WTC11 (cell line): ENCODE results near the gene STAMBPL1. TPM values are rescaled to one million over a fixed set of nuclear protein-coding genes. Genes with fewer than 3 reads are reported as not detected.

Experiments used
- ATAC-seq: fragments of 200-7000 bp; cut with Tn5 transposase; 2 replicates; pipeline ENCODE4 v1.10.0; 2021; ENCODE audit warnings: mild to moderate bottlenecking, moderate library complexity
- CTCF ChIA-PET: fragments of 300-600 bp; sonication (Branson Sonifier 250); formaldehyde crosslinking; loops from one replicate; lab custom pipeline; 2021; ENCODE audit warnings: antibody characterized with exemption; lab: Charles Lee
- POLR2A ChIA-PET: fragments of 350-600 bp; sonication (Branson Sonifier 250); formaldehyde crosslinking; loops from one replicate; lab custom pipeline; 2021; ENCODE audit warnings: antibody characterized with exemption; lab: Charles Lee
- DNase-seq: peaks from one replicate; pipeline ENCODE4 v3.0.0; 2021; ENCODE audit warnings: low spot score
- H3K27ac Mint-ChIP-seq: 2 replicates; pipeline ENCODE4 v1.8.0; 2021; ENCODE audit warnings: mixed read lengths
- H3K27me3 Mint-ChIP-seq: 2 replicates; pipeline ENCODE4 v1.8.0; 2021; ENCODE audit warnings: low read depth, mild to moderate bottlenecking, moderate library complexity, mixed read lengths
- H3K36me3 Mint-ChIP-seq: 2 replicates; pipeline ENCODE4 v1.8.0; 2021; ENCODE audit warnings: mixed read lengths
- H3K4me1 Mint-ChIP-seq: 2 replicates; pipeline ENCODE4 v1.8.0; 2022; ENCODE audit warnings: mixed read lengths
- H3K4me3 Mint-ChIP-seq: 2 replicates; pipeline ENCODE4 v1.8.0; 2021; ENCODE audit warnings: mild to moderate bottlenecking, moderate library complexity, mixed read lengths
- H3K9me3 Mint-ChIP-seq: 2 replicates; pipeline ENCODE4 v1.8.0; 2021; ENCODE audit warnings: mixed read lengths
- AFF4 ChIP-seq: sonication (generic); formaldehyde crosslinking; IDR thresholded peaks from 2 replicates; pipeline ENCODE4 v1.8.1; 2023; ENCODE audit warnings: mild to moderate bottlenecking, missing genetic modification reagents, borderline replicate concordance
- ATF2 ChIP-seq: sonication (generic); formaldehyde crosslinking; IDR thresholded peaks from 2 replicates; pipeline ENCODE4 v1.8.1; 2022; ENCODE audit warnings: low read depth, missing genetic modification reagents, borderline replicate concordance
- E2F1 ChIP-seq: sonication (generic); formaldehyde crosslinking; IDR thresholded peaks from 2 replicates; pipeline ENCODE4 v1.8.0; 2022; ENCODE audit warnings: mild to moderate bottlenecking, missing genetic modification reagents
- E2F5 ChIP-seq: sonication (generic); formaldehyde crosslinking; IDR thresholded peaks from 2 replicates; pipeline ENCODE4 v1.8.1; 2022; ENCODE audit warnings: mild to moderate bottlenecking, moderate library complexity, missing genetic modification reagents
- FOXJ3 ChIP-seq: sonication (generic); formaldehyde crosslinking; IDR thresholded peaks from 2 replicates; pipeline ENCODE4 v1.9.0; 2021; ENCODE audit warnings: missing genetic modification reagents, mild to moderate bottlenecking, borderline replicate concordance
- FOXK1 ChIP-seq: sonication (generic); formaldehyde crosslinking; IDR thresholded peaks from 2 replicates; pipeline ENCODE4 v1.8.0; 2022; ENCODE audit warnings: mild to moderate bottlenecking, moderate library complexity, missing genetic modification reagents
- FOXP1 ChIP-seq: sonication (generic); formaldehyde crosslinking; IDR thresholded peaks from 2 replicates; pipeline ENCODE4 v1.8.0; 2022; ENCODE audit warnings: missing genetic modification reagents, mild to moderate bottlenecking, moderate library complexity, borderline replicate concordance
- GRHL2 ChIP-seq: fragments of 250-450 bp; sonication (Bioruptor Pico); IDR thresholded peaks from 2 replicates; pipeline ENCODE4 v1.8.0; 2022; ENCODE audit warnings: mild to moderate bottlenecking, moderate library complexity; ENCODE audit not compliant: insufficient replicate concordance, severe bottlenecking
- HMGXB4 ChIP-seq: sonication (generic); formaldehyde crosslinking; IDR thresholded peaks from 2 replicates; pipeline ENCODE4 v1.8.1; 2023; ENCODE audit warnings: mild to moderate bottlenecking, moderate library complexity, missing genetic modification reagents
- NFE2L1 ChIP-seq: sonication (generic); formaldehyde crosslinking; IDR thresholded peaks from 2 replicates; pipeline ENCODE4 v1.8.1; 2023; ENCODE audit warnings: missing genetic modification reagents
- NFYB ChIP-seq: sonication (generic); formaldehyde crosslinking; conservative IDR thresholded peaks from 2 replicates; pipeline ENCODE4 v1.8.0; 2022; ENCODE audit warnings: low read depth, missing genetic modification reagents
- RORB ChIP-seq: fragments of 250-450 bp; sonication (Bioruptor Pico); IDR thresholded peaks from 2 replicates; pipeline ENCODE4 v1.9.0; 2021; ENCODE audit warnings: mild to moderate bottlenecking
- SMAD3 ChIP-seq: sonication (generic); formaldehyde crosslinking; IDR thresholded peaks from 2 replicates; pipeline ENCODE4 v1.8.0; 2022; ENCODE audit warnings: missing genetic modification reagents, mild to moderate bottlenecking, borderline replicate concordance
- TCF7 ChIP-seq: sonication (generic); formaldehyde crosslinking; IDR thresholded peaks from 2 replicates; pipeline ENCODE4 v1.8.0; 2022; ENCODE audit warnings: mild to moderate bottlenecking, low read depth, missing genetic modification reagents, moderate library complexity
- ZNF138 ChIP-seq: sonication (generic); formaldehyde crosslinking; conservative IDR thresholded peaks from 2 replicates; pipeline ENCODE4 v1.8.1; 2022; ENCODE audit warnings: mild to moderate bottlenecking, moderate library complexity, missing genetic modification reagents
- ZNF416 ChIP-seq: fragments of 250-450 bp; sonication (Bioruptor Pico); IDR thresholded peaks from 2 replicates; pipeline ENCODE4 v1.9.0; 2021; ENCODE audit warnings: mild to moderate bottlenecking, inconsistent platforms
- ZNF532 ChIP-seq: fragments of 250-450 bp; sonication (Bioruptor Pico); IDR thresholded peaks from 2 replicates; pipeline ENCODE4 v1.9.0; 2021; ENCODE audit warnings: mild to moderate bottlenecking, borderline replicate concordance
- total RNA-seq: library from RNA; stranded (reverse); gene quantifications from 3 replicates; pipeline ENCODE4 v1.2.3, GENCODE V29; 2021

Gene STAMBPL1
- total RNA-seq, 1 experiment from 2014 or later, result 3.9 TPM

GRCh38 chr10:88901206-88901983 lies 21.4 kb downstream of the STAMBPL1 start (continued):
- no peak for TF ChIP-seq AFF4

GRCh38 chr10:88901984-88902789 lies 22.1 kb downstream of the STAMBPL1 start:
- ATAC-seq (no peak), DNase-seq (no peak)
- POLR2A ChIA-PET, result interaction anchor here (1.1 kb wide), 1 partner anchor 22 kb away, joined by 5 read pairs; the partner anchor contains the start of gene STAMBPL1
- CTCF ChIA-PET, result interaction anchor here (0.6 to 0.7 kb wide), 2 partner anchors 26 to 174 kb away, joined by 3 to 4 read pairs; no protein-coding TSS in a partner anchor
- TF ChIP-seq ATF2 (CRISPR knock-in tag), result no peak
- no peak for TF ChIP-seq NFE2L1 (CRISPR knock-in tag)
- no peak for TF ChIP-seq ZNF532 (CRISPR knock-in tag)
- no peak for TF ChIP-seq E2F5 (CRISPR knock-in tag)
- no peak for TF ChIP-seq ZNF416 (CRISPR knock-in tag)
- TF ChIP-seq E2F1, result no peak
- H3K36me3 Mint-ChIP-seq, result peaks cover 5% of the 10 kb centered on the region; the same call in 1 of the 2 replicates
- H3K9me3 Mint-ChIP-seq, result no peaks in the 10 kb centered on the region
- no peak overlapping the region for H3K27ac Mint-ChIP-seq
- peaks cover 3% of the 10 kb centered on the region for H3K4me1 Mint-ChIP-seq
- no peak overlapping the region for H3K4me3 Mint-ChIP-seq
- H3K27me3 Mint-ChIP-seq, result no peaks in the 10 kb centered on the region

GRCh38 chr10:88903715-88904114 lies 23.7 kb downstream of the STAMBPL1 start:
- H3K9me3 Mint-ChIP-seq, result no peaks in the 10 kb centered on the region
- POLR2A ChIA-PET, result no interaction called here
- peaks cover 5% of the 10 kb centered on the region; the same call in 1 of the 2 replicates for H3K36me3 Mint-ChIP-seq
- no peak overlapping the region for H3K4me3 Mint-ChIP-seq
- no peaks in the 10 kb centered on the region for H3K27me3 Mint-ChIP-seq
- no peak for DNase-seq
- no peak for ATAC-seq
- CTCF ChIA-PET, result no interaction called here
- H3K4me1 Mint-ChIP-seq, result no peaks in the 10 kb centered on the region
- no peak overlapping the region for H3K27ac Mint-ChIP-seq
- TF ChIP-seq HMGXB4 (CRISPR knock-in tag) (no peak), FOXJ3 (CRISPR knock-in tag) (no peak), NFYB (CRISPR knock-in tag) (no peak), FOXP1 (CRISPR knock-in tag) (no peak), RORB (CRISPR knock-in tag) (no peak), GRHL2 (CRISPR knock-in tag) (no peak), FOXK1 (CRISPR knock-in tag) (no peak), ZNF138 (CRISPR knock-in tag) (no peak), SMAD3 (CRISPR knock-in tag) (no peak), TCF7 (CRISPR knock-in tag) (no peak)
